DOHH2 (cell line): ENCODE results near the gene LAMP2.

Experiments
- H3F3A ChIP-seq: fragments of 200-600 bp; sonication (generic), shearing (Covaris generic); 2 replicates; pipeline ENCODE4 v1.6.0; 2016; ENCODE audit warnings: antibody characterized with exemption, mild to moderate bottlenecking; ENCODE audit not compliant: control insufficient read depth, insufficient read depth
- H3K27ac ChIP-seq: fragments of 200-600 bp; sonication (generic); 2 replicates; pipeline ENCODE4 v1.5.1; 2014; ENCODE audit warnings: low read depth, mild to moderate bottlenecking, low read length, moderate library complexity
- H3K27me3 ChIP-seq: fragments of 200-600 bp; sonication (generic); 2 replicates; pipeline ENCODE4 v1.6.1; 2014; ENCODE audit warnings: mild to moderate bottlenecking, low read length, mixed read lengths; ENCODE audit not compliant: control insufficient read depth
- H3K36me3 ChIP-seq: fragments of 200-600 bp; sonication (generic); 2 replicates; pipeline ENCODE4 v1.6.1; 2014; ENCODE audit warnings: mild to moderate bottlenecking, low read length, moderate library complexity, mixed read lengths; ENCODE audit not compliant: control insufficient read depth
- H3K4me1 ChIP-seq: fragments of 200-600 bp; sonication (generic); 2 replicates; pipeline ENCODE4 v1.6.1; 2014; ENCODE audit warnings: mild to moderate bottlenecking, low read length, mixed read lengths; ENCODE audit not compliant: control insufficient read depth
- H3K4me2 ChIP-seq: fragments of 200-600 bp; sonication (generic); 2 replicates; pipeline ENCODE4 v1.6.0; 2014; ENCODE audit warnings: mild to moderate bottlenecking, low read length, moderate library complexity
- H3K4me3 ChIP-seq: fragments of 200-600 bp; sonication (generic); 2 replicates; pipeline ENCODE4 v1.5.1; 2014; ENCODE audit warnings: mild to moderate bottlenecking, low read length, mixed read lengths
- H3K79me2 ChIP-seq: fragments of 200-600 bp; sonication (generic); 2 replicates; pipeline ENCODE4 v1.6.1; 2014; ENCODE audit warnings: mild to moderate bottlenecking, low read length, mixed read lengths; ENCODE audit not compliant: control insufficient read depth
- H3K9me2 ChIP-seq: fragments of 200-600 bp; sonication (generic); replicated peaks from 2 replicates; pipeline ENCODE4 v1.6.1; 2014; ENCODE audit warnings: mild to moderate bottlenecking, low read length, mixed read lengths; ENCODE audit not compliant: control insufficient read depth
- H3K9me3 ChIP-seq: fragments of 200-600 bp; sonication (generic); 2 replicates; pipeline ENCODE4 v1.6.1; 2014; ENCODE audit warnings: antibody characterized with exemption, low read length, mixed read lengths; ENCODE audit not compliant: control insufficient read depth, insufficient read depth
- H4K20me1 ChIP-seq: fragments of 200-600 bp; sonication (generic); 2 replicates; pipeline ENCODE4 v1.6.0; 2014; ENCODE audit warnings: low read depth, mild to moderate bottlenecking, antibody characterized with exemption, low read length, moderate library complexity; ENCODE audit not compliant: control insufficient read depth, insufficient read depth
- CTCF ChIP-seq: fragments of 200-600 bp; sonication (generic); IDR thresholded peaks from one replicate; pipeline ENCODE4 v1.5.1; 2014; ENCODE audit warnings: antibody characterized with exemption, mild to moderate bottlenecking, low read depth, low read length; ENCODE audit not compliant: poor library complexity, severe bottlenecking
- EZH2phosphoT487 ChIP-seq: fragments of 200-600 bp; sonication (generic); IDR thresholded peaks from 2 replicates; pipeline ENCODE4 v1.6.1; 2017; ENCODE audit warnings: borderline replicate concordance, mild to moderate bottlenecking, antibody characterized with exemption, low read length, moderate library complexity, mixed read lengths

Gene LAMP2

DNA sequence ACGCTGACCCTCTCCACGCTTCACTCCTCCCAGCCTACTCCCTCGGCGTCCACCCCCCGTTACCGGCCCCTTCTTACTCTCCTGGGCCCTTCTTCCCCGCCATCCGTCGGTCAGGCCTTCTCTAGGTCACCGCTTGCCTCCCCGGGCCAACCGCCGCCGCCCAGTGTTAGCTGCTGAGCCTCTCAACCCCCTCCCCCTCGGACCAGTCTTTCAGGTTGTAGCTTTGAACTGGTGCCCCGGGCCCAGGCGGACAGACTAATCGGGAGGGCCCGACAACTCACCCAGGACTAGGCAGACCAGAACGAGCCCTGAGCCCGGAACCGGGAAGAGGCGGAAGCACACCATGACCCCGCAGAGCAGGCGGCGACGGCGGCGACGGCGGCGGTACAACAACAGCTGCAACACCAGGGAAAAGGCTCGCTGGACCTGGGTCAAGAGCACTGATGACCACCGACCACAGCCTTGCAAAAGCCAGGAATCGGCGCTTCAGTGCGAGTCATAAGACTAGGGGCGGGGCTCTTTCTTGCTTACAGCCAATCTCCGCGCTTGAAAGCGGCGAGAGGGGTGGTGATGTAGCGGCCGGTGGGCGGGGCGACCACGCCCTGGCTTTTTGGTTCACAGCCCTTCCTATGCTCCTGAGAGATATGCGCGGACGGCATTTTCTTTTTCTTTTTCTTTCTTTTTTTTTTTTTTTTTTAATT lies at the start of gene LAMP2:
LAMP2 (minus strand) TSS at position 472 of the 701 bp plus-strand sequence; CDS start at position 345, 127 bp downstream.
- peak within 1 kb of the TSS; percentile 74 for H3K4me2 ChIP-seq
- no peaks in the 10 kb centered on the region for H3K9me2 ChIP-seq
- H4K20me1 ChIP-seq = no peaks in the 10 kb centered on the region
- H3K27ac ChIP-seq = peak within 1 kb of the TSS; percentile 30
- no peaks in the 10 kb centered on the region for H3K27me3 ChIP-seq
- H3K9me3 ChIP-seq = no peaks in the 10 kb centered on the region
- H3K36me3 ChIP-seq = no peaks in the 10 kb centered on the region
- H3F3A ChIP-seq = no peaks in the 10 kb centered on the region
- 0 out of 2 replicates have a peak, but pooled peaks cover 4% of the 10 kb centered on the region for H3K4me1 ChIP-seq
- H3K79me2 ChIP-seq = peaks cover 48% of the 10 kb centered on the region
- TF ChIP-seq EZH2phosphoT487 (no peak), CTCF (no peak)
- H3K4me3 ChIP-seq = peak within 1 kb of the TSS; percentile 90

- Histone ChIP-seq H3K4me2 (no peak overlapping the region), H3K79me2 (no peaks in the 10 kb centered on the region), H3K9me3 (no peaks in the 10 kb centered on the region), H4K20me1 (no peaks in the 10 kb centered on the region), H3F3A (no peaks in the 10 kb centered on the region), H3K4me3 (no peak overlapping the region), H3K9me2 (no peaks in the 10 kb centered on the region), H3K36me3 (no peaks in the 10 kb centered on the region), H3K4me1 (no peaks in the 10 kb centered on the region), H3K27ac (no peak overlapping the region), H3K27me3 (no peaks in the 10 kb centered on the region)
- TF ChIP-seq CTCF (no peak), EZH2phosphoT487 (no peak)
Observed at GRCh38 chrX:120517936-120518335, 48.8 kb upstream of the LAMP2 start.

- Histone ChIP-seq H3F3A (no peaks in the 10 kb centered on the region), H3K27me3 (no peaks in the 10 kb centered on the region), H3K4me2 (no peak overlapping the region), H3K4me3 (no peak overlapping the region), H3K9me2 (no peaks in the 10 kb centered on the region), H4K20me1 (no peaks in the 10 kb centered on the region), H3K79me2 (no peaks in the 10 kb centered on the region), H3K9me3 (no peaks in the 10 kb centered on the region), H3K4me1 (no peaks in the 10 kb centered on the region), H3K27ac (no peak overlapping the region), H3K36me3 (no peaks in the 10 kb centered on the region)
- TF ChIP-seq CTCF = peak; percentile 38
- no peak for TF ChIP-seq EZH2phosphoT487
Observed at GRCh38 chrX:120514236-120514635, 45.1 kb upstream of the LAMP2 start.
